ENCODE measurements around the gene PLXNA2. TPM values are rescaled to one million over a fixed set of nuclear protein-coding genes. Genes with fewer than 3 reads are reported as not detected.

The PLXNA2 gene
- total and polyA plus RNA-seq, 2 of the 13 experiments (the other 11 are each of a cell fraction or from before 2014, with no cell fraction given): 1.1 to 2.1 TPM

- TF ChIP-seq DPF2 (CRISPR knock-in tag; IDR thresholded peaks at IDR 0.05; ENCODE audit: borderline replicate concordance, low read depth) (peak; percentile 70; the same call in 1 of the 2 replicates), ZNF792 (CRISPR knock-in tag; IDR thresholded peaks at IDR 0.05) (peak; percentile 40; the same call in 1 of the 2 replicates), SMAD9 (CRISPR knock-in tag; IDR thresholded peaks at IDR 0.05) (no peak), NKX3-1 (CRISPR knock-in tag; IDR thresholded peaks at IDR 0.05) (no peak), RXRB (CRISPR knock-in tag; IDR thresholded peaks at IDR 0.05; ENCODE audit: borderline replicate concordance) (peak; percentile 73), HMG20A (CRISPR knock-in tag; IDR thresholded peaks at IDR 0.05; ENCODE audit: borderline replicate concordance) (peak; percentile 54), YEATS4 (CRISPR knock-in tag; IDR thresholded peaks at IDR 0.05; ENCODE audit: borderline replicate concordance) (no peak), MXD4 (CRISPR knock-in tag; IDR thresholded peaks at IDR 0.05) (0 out of 2 replicates have a peak, but pooled peaks have one; percentile 37), ZSCAN25 (CRISPR knock-in tag; IDR thresholded peaks at IDR 0.05) (peak; percentile 92), ZNF614 (CRISPR knock-in tag; IDR thresholded peaks at IDR 0.05; ENCODE audit: borderline replicate concordance) (peak; percentile 12; the same call in 1 of the 2 replicates), ZMAT5 (CRISPR knock-in tag; IDR thresholded peaks at IDR 0.05; ENCODE audit: borderline replicate concordance, low read depth) (no peak), PCBP1 (IDR thresholded peaks at IDR 0.05; ENCODE audit: borderline replicate concordance, low read depth, low read length) (no peak), NR2F1 (CRISPR knock-in tag; IDR thresholded peaks at IDR 0.05) (no peak; a peak in 1 of 4 replicates), ZNF407 (CRISPR knock-in tag; IDR thresholded peaks at IDR 0.05; ENCODE audit: not compliant biosample characterization) (no peak), SOX13 (IDR thresholded peaks at IDR 0.05) (no peak), SOX13 (CRISPR knock-in tag; conservative IDR thresholded peaks at IDR 0.05 in 1 of 2, IDR thresholded peaks at IDR 0.05 in 1 of 2) (peak in 1 of 2 experiments; percentile 60; a peak in 1 of 4 replicates), FOXO1 (CRISPR knock-in tag; IDR thresholded peaks at IDR 0.05) (peak; percentile 63; the same call in 1 of the 2 replicates), CREB1 (IDR thresholded peaks at IDR 0.05) (no peak), CREB1 (CRISPR knock-in tag; IDR thresholded peaks at IDR 0.05) (0 out of 2 replicates have a peak, but pooled peaks have one; percentile 15), ATRX (CRISPR knock-in tag; IDR thresholded peaks at IDR 0.05; ENCODE audit: borderline replicate concordance) (no peak), ZNF136 (CRISPR knock-in tag; IDR thresholded peaks at IDR 0.05; ENCODE audit: low read depth) (no peak), ZFP90 (CRISPR knock-in tag; IDR thresholded peaks at IDR 0.05; ENCODE audit: borderline replicate concordance) (0 out of 2 replicates have a peak, but pooled peaks have one; percentile 48)
These were observed 125.2 kb downstream of the PLXNA2 start (continued) for GRCh38 chr1:208118841-208119606.

Measured in HepG2 (cell line).